Astrocyte (in vitro differentiated cells and primary cell): Measurements from ENCODE around the gene NUDT14. TPM values are rescaled to one million over a fixed set of nuclear protein-coding genes. Genes with fewer than 3 reads are reported as not detected.

Experiments
- DNase-seq: peaks from one replicate; pipeline ENCODE4 v3.0.0-alpha.2; 2010; ENCODE audit warnings: low read depth
- FAIRE-seq: peaks from 2 replicates; lab custom pipeline; 2011; peaks lifted over from hg19 to GRCh38; lab: Jason Lieb, UNC
- H2AFZ ChIP-seq: 2 replicates; pipeline ENCODE4 v1.6.0; 2012; ENCODE audit warnings: low read depth, low read length, inconsistent platforms
- H3K27ac ChIP-seq: 2 replicates; pipeline ENCODE4 v1.5.1; 2011; ENCODE audit warnings: low read depth, low read length, inconsistent platforms
- H3K27me3 ChIP-seq: 2 replicates; pipeline ENCODE4 v1.6.0; 2011; ENCODE audit warnings: low read length, inconsistent platforms; ENCODE audit not compliant: insufficient read depth
- H3K36me3 ChIP-seq: 2 replicates; pipeline ENCODE4 v1.5.1; 2011; ENCODE audit warnings: low read length, inconsistent platforms; ENCODE audit not compliant: insufficient read depth
- H3K4me1 ChIP-seq: 2 replicates; pipeline ENCODE4 v1.5.1; 2011; ENCODE audit warnings: low read length, inconsistent platforms; ENCODE audit not compliant: insufficient read depth
- H3K4me2 ChIP-seq: 2 replicates; pipeline ENCODE4 v1.6.0; 2012; ENCODE audit warnings: low read length, inconsistent platforms
- H3K4me3 ChIP-seq: 2 replicates; pipeline ENCODE4 v1.5.1; 2011; ENCODE audit warnings: low read depth, mild to moderate bottlenecking, low read length, inconsistent platforms; ENCODE audit not compliant: insufficient read depth
- H3K79me2 ChIP-seq: 2 replicates; pipeline ENCODE4 v1.6.0; 2012; ENCODE audit warnings: mild to moderate bottlenecking, low read length, inconsistent platforms; ENCODE audit not compliant: insufficient read depth
- H3K9ac ChIP-seq: 2 replicates; pipeline ENCODE4 v1.6.0; 2012; ENCODE audit warnings: mild to moderate bottlenecking, low read length, inconsistent platforms
- H3K9me3 ChIP-seq: 2 replicates; pipeline ENCODE4 v1.5.1; 2012; ENCODE audit warnings: low read depth, mild to moderate bottlenecking, low read length, inconsistent platforms; ENCODE audit not compliant: insufficient read depth
- H4K20me1 ChIP-seq: 2 replicates; pipeline ENCODE4 v1.6.0; 2012; ENCODE audit warnings: low read length, inconsistent platforms; ENCODE audit not compliant: insufficient read depth
- H3K27ac Mint-ChIP-seq: one replicate; pipeline ENCODE4 v1.8.0; 2021; ENCODE audit warnings: mild to moderate bottlenecking, mixed read lengths; ENCODE audit not compliant: unreplicated experiment
- H3K27me3 Mint-ChIP-seq: one replicate; pipeline ENCODE4 v1.8.0; 2021; ENCODE audit warnings: low read depth, mixed read lengths; ENCODE audit not compliant: unreplicated experiment
- H3K36me3 Mint-ChIP-seq: one replicate; pipeline ENCODE4 v1.8.0; 2021; ENCODE audit warnings: low read depth, mixed read lengths; ENCODE audit not compliant: unreplicated experiment
- H3K4me1 Mint-ChIP-seq: one replicate; pipeline ENCODE4 v1.8.0; 2021; ENCODE audit warnings: low read depth, mixed read lengths; ENCODE audit not compliant: unreplicated experiment
- H3K4me3 Mint-ChIP-seq: one replicate; pipeline ENCODE4 v1.8.0; 2021; ENCODE audit warnings: mild to moderate bottlenecking, moderate library complexity, mixed read lengths; ENCODE audit not compliant: unreplicated experiment
- H3K9me3 Mint-ChIP-seq: one replicate; pipeline ENCODE4 v1.8.0; 2021; ENCODE audit warnings: mild to moderate bottlenecking, mixed read lengths; ENCODE audit not compliant: unreplicated experiment
- CTCF ChIP-seq: IDR thresholded peaks from 2 replicates; pipeline ENCODE4 v1.5.1; 2011; ENCODE audit warnings: low read depth, mild to moderate bottlenecking, inconsistent platforms, low read length, moderate library complexity; ENCODE audit not compliant: insufficient read depth
- EZH2 ChIP-seq: IDR thresholded peaks from 2 replicates; pipeline ENCODE4 v1.6.1; 2012; ENCODE audit warnings: mild to moderate bottlenecking, low read length, inconsistent platforms; ENCODE audit not compliant: insufficient read depth
- total RNA-seq: library from RNA; stranded (reverse); gene quantifications from 2 replicates; pipeline ENCODE4 v1.2.1, GENCODE V29; 2021

NUDT14 gene
- total RNA-seq, 1 donor from 2014 or later, result 17.5 TPM

DNA sequence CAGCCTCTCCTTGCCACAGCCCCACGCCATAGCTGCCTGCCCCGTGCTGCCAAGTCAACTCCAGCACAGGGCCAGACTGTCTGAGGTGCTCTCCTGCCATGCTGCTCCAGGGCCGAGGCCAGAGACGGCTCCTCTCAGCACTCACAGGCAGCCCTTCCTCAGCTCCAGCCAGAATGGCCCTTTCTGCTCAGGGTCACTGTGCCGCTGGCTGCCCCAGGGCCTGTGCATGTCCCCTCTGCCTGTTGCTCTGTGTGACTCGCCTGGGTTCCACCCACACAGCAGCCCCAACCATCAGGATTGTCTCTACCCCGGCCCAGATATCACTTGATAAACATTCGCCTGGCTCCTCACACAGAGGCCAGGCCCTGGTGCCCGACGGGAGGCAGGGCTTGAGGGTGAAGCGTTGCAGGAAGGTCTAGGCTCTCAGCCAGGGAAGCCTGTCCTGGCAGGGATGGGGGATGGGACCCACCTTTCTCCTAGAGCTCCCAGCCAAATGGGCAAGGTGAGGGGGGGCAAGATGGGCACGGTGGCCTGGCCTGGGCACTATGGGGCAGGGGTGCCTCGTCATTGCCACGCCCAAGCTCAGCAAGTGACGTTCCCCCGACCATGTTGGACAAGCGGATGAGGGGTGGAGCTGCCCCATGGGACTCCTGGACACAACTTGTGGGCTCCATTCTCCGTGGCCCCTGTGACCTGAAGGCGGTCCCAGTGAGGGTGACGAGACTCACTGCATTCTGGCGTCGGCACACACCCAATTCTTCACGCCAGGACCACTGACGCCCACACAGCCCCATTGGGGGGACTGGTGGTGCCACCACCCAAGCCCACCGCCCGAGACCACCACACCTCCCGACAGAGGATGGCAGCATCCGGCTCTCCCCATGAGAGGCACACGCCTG lies 39.8 kb upstream of the NUDT14 start:
- H3K4me2 ChIP-seq, result no peak overlapping the region
- FAIRE-seq (no peak), DNase-seq (no peak)
- peaks cover 24% of the 10 kb centered on the region for H4K20me1 ChIP-seq
- H3K9ac ChIP-seq, result no peak overlapping the region
- no peak overlapping the region for H3K4me3 ChIP-seq
- no peaks in the 10 kb centered on the region for H3K9me3 ChIP-seq
- H3K36me3 ChIP-seq, result no peaks in the 10 kb centered on the region
- no peaks in the 10 kb centered on the region for H3K4me1 Mint-ChIP-seq
- H3K36me3 Mint-ChIP-seq, result peaks cover 11% of the 10 kb centered on the region
- H3K27ac Mint-ChIP-seq, result no peak overlapping the region
- H3K27me3 ChIP-seq, result no peaks in the 10 kb centered on the region
- no peaks in the 10 kb centered on the region for H3K27me3 Mint-ChIP-seq
- no peak for TF ChIP-seq CTCF
- no peak for TF ChIP-seq EZH2
- H2AFZ ChIP-seq, result no peak overlapping the region
- no peaks in the 10 kb centered on the region for H3K9me3 Mint-ChIP-seq
- H3K4me3 Mint-ChIP-seq, result no peak overlapping the region
- H3K79me2 ChIP-seq, result peaks cover 5% of the 10 kb centered on the region
- no peaks in the 10 kb centered on the region for H3K4me1 ChIP-seq
- H3K27ac ChIP-seq, result no peak overlapping the region

GRCh38 chr14:105219753-105220152 lies 38.6 kb upstream of the NUDT14 start:
- H3K4me1 Mint-ChIP-seq, result no peaks in the 10 kb centered on the region
- H3K79me2 ChIP-seq, result peaks cover 15% of the 10 kb centered on the region
- H3K4me1 ChIP-seq, result no peaks in the 10 kb centered on the region
- H3K9ac ChIP-seq, result no peak overlapping the region
- no peak overlapping the region for H3K4me3 ChIP-seq
- no peaks in the 10 kb centered on the region for H3K9me3 Mint-ChIP-seq
- H3K4me2 ChIP-seq, result no peak overlapping the region
- H3K9me3 ChIP-seq, result no peaks in the 10 kb centered on the region
- H3K36me3 ChIP-seq, result no peaks in the 10 kb centered on the region
- H2AFZ ChIP-seq, result no peak overlapping the region
- H3K27me3 ChIP-seq, result no peaks in the 10 kb centered on the region
- no peak overlapping the region for H3K4me3 Mint-ChIP-seq
- TF ChIP-seq EZH2 (no peak), CTCF (no peak)
- no peak overlapping the region for H3K27ac Mint-ChIP-seq
- DNase-seq, result no peak
- FAIRE-seq, result no peak
- H3K27ac ChIP-seq, result no peak overlapping the region
- no peaks in the 10 kb centered on the region for H3K27me3 Mint-ChIP-seq
- peaks cover 35% of the 10 kb centered on the region for H4K20me1 ChIP-seq
- H3K36me3 Mint-ChIP-seq, result peaks cover 6% of the 10 kb centered on the region
